ENCODE results near the gene IGFBPL1. TPM values are rescaled to one million over a fixed set of nuclear protein-coding genes. Genes with fewer than 3 reads are reported as not detected.

The IGFBPL1 gene
- total RNA-seq, 1 experiment from 2014 or later, result not detected

GRCh38 chr9:38432922-38433510, 8.8 kb upstream of the IGFBPL1 start:
- peak; percentile 55 for DNase-seq (ENCODE audit: low spot score)

GRCh38 chr9:38431116-38431515, 6.9 kb upstream of the IGFBPL1 start:
- DNase-seq (ENCODE audit: low spot score), result no peak

DNA sequence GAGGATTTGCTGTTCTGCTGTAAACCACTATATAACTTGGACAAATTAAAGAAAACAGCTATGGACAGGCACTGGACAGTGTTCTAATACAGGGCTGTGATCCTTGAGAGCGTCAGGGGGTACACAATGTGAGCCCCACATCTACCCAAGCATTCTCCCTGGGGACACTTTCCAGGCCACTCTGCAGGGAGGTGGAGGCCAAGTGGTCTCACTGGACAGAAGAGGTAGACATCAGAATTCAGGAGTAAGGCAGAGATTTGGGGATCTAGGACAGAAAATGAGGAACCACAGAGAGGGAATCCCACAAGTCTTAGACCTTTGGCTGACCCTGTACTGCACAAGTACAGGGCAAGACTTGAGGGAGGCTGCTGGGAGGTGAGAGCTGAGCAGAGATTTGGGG, 3.8 kb upstream of the IGFBPL1 start:
- DNase-seq (ENCODE audit: low spot score), result no peak

- DNase-seq (ENCODE audit: low spot score), result no peak
These were observed 664 bp upstream of the IGFBPL1 start for GRCh38 chr9:38424918-38425317.

- DNase-seq (ENCODE audit: low spot score), result no peak
These were observed 831 bp downstream of the IGFBPL1 start for GRCh38 chr9:38423273-38423972.

- DNase-seq (ENCODE audit: low spot score), result no peak
These were observed 1.5 kb downstream of the IGFBPL1 start for GRCh38 chr9:38422555-38423260.

DNA sequence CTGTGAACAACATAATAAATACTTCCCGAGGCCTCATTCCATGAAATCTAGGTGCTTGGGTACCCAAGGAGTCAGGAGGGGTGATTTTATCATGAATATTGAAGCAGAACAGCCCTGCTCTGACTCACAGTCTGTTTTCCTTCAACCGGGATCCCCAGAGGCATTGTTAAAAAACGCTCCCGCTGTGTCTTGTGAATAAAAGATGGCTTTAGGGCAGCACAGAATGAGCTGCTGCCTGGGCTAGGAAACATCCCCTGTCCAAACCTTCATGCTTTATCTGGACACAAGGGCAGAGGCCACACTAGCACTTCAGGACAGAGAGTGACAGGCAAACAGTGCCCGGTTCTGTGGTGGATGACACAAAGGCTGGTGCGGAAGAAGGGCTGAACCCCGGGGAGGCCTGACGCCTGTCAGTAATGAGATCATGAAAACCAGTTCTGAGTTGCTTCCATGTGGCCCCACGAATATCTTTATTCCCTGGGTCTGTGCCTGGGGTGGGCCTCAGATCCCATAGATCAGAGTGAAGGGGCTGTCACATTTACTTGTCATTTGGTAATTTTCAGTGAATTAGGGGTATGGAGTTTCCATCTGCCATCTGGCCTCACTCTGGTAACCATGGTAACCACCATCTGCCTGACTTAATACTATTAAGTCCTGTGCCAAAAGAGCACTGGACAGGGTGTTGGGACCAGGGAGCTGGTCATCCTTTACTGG, 2.6 kb downstream of the IGFBPL1 start:
- DNase-seq (ENCODE audit: low spot score), result no peak

DNA sequence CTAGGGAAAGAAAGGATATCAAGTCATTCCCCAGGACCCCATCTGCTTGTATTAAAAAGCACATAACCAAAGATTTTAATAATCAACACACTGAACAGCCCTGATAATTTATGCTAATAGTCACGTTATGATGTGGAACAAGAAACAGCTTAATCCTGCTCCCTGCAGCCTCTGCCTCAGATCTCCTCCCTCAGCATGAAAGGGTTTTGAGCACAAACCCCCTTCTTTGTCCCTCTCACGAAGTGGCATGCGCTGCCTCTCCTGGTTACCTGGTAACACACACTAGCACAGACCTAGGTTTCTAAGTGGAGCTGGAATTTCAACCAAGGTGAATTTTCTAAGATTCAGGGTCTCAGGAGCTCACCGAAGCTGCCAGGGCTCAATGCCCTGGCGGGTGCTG, 5.1 kb downstream of the IGFBPL1 start:
- no peak for DNase-seq (ENCODE audit: low spot score)

DNA sequence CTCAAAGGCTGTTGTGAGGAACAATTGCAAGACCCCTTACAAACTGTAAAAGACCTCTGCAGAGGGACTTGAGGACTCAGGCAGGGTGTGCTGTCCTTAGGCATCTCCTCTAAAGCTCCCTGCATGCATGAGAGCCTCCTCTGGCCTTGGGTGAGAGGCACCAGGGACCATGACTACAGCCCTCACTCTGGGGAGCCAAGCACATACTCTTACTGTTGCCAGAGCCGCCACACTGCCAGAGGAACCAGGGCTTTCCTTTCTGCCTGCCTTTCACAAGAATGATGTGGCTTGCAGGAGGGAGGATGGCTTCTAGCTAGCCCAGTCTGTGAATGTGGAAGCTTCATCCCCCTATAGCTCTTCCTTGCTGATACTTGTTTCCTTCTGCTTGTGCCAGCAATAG, 5.9 kb downstream of the IGFBPL1 start:
- DNase-seq (ENCODE audit: low spot score), result no peak

DNA sequence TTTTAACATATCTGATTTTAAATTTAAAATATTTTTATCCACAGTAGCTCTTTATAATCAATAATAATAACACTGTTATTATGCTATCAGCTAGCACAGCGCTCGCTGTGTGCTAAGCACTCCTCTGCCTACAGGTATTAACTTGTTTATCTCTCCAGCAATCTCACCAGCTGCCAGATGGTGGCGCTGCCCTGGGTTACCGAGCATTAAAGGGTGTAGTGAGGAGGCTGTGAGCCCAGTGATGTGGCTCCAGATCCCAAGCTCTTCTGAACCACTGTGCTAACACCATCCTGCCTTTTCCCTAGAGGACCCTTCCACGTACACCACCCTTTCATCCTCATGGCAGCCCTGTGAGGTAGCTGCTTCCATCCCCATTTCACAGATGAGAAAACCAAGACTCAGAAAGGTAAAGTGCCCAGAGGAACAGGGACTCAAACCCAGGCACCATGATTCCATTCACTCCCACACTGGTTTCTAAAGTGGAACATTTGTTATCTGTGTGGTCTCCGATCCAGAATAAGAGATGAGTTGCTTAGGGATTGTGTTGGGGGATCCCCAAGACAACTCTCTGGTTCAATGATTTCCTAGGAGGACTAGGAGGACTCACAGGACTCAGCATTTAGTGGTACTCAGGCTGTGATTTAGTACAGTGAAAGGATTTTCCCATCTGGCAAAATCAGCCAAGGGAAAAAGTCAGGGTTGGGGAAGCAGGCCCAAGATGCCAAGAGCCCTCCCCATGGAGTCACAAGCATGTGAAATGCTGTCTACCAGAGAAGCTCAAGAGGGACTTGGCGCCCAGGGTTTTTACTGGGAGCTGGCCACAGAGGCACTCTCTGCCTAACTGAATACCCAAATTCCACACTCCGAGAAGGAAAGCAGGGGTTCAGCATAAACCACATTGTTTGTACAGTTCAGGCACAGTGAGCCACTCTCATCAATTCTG, 7.0 kb downstream of the IGFBPL1 start:
- DNase-seq (ENCODE audit: low spot score), result peak; percentile 41

- no peak for DNase-seq (ENCODE audit: low spot score)
These were observed 7.8 kb downstream of the IGFBPL1 start for GRCh38 chr9:38416461-38416860.

GRCh38 chr9:38415856-38416255, 8.4 kb downstream of the IGFBPL1 start:
- DNase-seq (ENCODE audit: low spot score), result no peak

GRCh38 chr9:38414040-38414723, 10.1 kb downstream of the IGFBPL1 start:
- no peak for DNase-seq (ENCODE audit: low spot score)

GRCh38 chr9:38413283-38413682, 11.0 kb downstream of the IGFBPL1 start:
- DNase-seq (ENCODE audit: low spot score), result no peak

DNA sequence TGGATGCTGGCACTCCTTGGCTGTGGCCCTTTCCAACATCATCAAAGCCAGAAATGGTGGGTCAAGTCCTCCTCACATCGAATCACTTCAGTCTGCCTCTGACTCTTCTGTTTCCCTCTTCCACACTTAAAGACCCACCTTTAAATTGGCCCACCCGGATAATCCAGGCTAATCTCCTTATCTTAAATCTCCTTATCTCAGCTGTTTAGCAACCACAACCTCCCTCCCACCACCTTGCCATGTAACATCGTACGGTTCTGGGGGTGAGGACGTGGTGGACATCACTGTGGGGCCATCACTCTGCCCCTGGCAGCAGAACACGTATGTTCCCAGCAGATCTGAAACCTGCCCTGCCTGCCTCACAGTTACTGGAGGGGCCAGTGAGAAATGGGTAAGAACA, 11.5 kb downstream of the IGFBPL1 start:
- DNase-seq (ENCODE audit: low spot score), result no peak

- DNase-seq (ENCODE audit: low spot score), result no peak
These were observed 15.5 kb downstream of the IGFBPL1 start for GRCh38 chr9:38408719-38409118.

DNA sequence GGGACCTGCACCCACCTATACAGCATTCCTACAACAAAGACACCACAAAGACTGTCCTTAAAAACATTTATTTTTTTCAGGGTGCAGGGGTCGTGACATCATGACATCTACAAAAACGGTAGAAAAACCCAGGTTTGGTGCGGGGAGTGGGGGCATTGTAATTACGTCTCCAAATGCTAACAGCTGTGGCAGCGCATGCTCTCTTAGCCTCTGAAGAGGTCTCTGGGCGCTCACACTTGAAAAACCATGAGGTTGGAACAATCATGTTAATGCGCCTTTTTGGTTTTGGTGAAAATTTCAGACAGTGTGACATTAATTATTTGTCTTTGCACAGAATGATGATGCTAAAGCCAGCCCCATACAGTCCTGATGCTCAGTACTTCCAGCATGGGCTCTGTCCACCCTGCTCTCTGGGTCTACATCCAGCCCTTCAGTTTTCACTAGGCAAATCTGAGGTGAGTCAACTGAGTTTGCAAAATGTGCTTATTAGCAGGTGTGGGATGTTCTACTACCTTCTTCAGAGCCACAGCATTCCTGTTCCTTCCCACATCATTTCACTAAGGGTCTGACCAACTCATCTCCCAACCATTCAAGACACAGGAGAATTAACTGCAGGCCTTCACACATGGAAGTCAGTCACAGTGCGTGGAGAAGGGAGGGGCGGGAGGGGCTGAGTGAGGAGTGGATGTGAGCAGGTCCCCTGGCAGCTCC, 17.6 kb downstream of the IGFBPL1 start:
- no peak for DNase-seq (ENCODE audit: low spot score)

DNA sequence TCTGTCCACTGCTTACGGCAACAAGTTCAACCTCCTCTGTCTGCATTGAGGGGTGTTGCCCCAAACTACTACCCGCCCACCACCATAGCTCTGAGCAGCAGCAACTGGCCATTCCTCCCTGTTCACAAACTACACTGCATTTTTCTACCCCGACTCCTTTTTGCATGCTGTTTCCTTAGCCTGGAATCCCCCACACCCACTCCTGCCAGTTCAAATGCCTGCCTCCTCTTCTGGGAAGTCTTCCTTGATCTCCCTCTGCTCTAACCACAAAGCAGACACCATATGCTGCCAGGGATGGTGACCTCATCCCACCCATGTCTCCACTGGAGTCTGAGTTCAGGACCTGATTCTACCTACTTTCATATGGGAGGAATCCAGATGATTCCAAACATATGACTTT, 18.5 kb downstream of the IGFBPL1 start:
- no peak for DNase-seq (ENCODE audit: low spot score)

DNA sequence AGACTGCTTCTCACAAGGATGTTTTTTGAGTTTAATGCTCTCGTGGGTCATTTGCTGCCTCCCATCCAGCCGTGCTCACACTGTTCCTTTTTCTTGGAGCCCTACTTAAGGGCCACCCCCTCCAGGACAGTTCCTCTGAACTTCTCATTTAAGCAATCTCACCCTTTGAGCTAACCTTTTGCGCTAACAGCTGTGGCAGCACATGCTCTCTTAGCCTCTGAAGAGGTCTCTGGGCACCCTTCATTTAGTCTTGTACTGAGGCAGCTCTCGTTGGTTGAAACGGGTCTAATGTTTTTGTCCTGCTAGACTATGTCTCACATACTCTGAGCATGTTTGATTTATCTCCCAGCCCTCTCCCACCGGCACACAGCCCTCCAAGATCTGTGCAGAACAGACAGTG, 19.9 kb downstream of the IGFBPL1 start:
- no peak for DNase-seq (ENCODE audit: low spot score)

- DNase-seq (ENCODE audit: low spot score), result no peak
These were observed 22.3 kb downstream of the IGFBPL1 start for GRCh38 chr9:38401994-38402393.
